ENCODE measurements around the gene LGALS13.

LGALS13 gene

DNA sequence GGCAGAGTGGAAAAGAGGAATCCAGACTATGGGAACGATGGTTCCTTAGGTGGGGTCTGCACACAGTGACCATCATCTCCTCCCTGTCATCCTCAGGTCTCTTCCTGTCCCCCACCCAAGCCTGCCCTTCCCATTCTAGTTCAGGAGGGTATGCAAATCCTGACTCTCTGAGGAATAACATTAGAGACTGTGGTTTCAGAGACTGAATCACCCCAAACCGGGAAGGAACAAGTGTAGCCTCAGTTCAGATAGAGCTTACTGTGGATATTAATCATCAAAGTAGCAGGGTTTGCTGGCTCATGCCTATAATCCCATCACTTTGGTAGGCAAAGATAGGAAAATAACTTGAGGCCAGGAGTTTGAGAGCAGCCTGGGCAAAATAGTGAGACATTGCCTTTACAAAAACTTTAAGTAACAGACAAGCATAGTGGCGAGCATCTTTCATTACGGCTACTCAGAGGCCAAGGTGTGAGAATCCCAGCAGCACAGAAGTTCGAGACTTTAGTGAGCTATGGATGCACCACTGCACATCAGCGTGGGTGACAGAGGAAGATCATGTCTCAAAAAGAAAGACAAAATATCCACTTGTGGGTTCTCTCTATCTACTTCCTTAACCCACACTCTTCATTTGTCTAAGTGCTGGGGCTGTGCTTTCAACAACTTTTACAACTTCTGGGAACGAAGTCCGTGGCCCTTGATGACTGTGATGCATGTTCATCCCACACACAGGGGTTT is 19.3 kb upstream of the LGALS13 start:
- Histone ChIP-seq H3K36me3 (ENCODE audit: control insufficient read depth, insufficient read depth, low read length) (no peaks in the 10 kb centered on the region), H3K4me1 (ENCODE audit: control insufficient read depth, insufficient read depth, low read length) (no peaks in the 10 kb centered on the region), H3K9ac (ENCODE audit: low read length) (no peak overlapping the region), H3K9me3 (ENCODE audit: control insufficient read depth, insufficient read depth, low read depth, low read length) (no peaks in the 10 kb centered on the region), H3K27ac (ENCODE audit: low read depth, low read length) (no peak overlapping the region), H3K27me3 (ENCODE audit: control insufficient read depth, insufficient read depth, low read length) (peaks cover 24% of the 10 kb centered on the region; the same call in 1 of the 2 replicates), H3K4me3 (ENCODE audit: low read depth, low read length) (no peak overlapping the region)

DNA sequence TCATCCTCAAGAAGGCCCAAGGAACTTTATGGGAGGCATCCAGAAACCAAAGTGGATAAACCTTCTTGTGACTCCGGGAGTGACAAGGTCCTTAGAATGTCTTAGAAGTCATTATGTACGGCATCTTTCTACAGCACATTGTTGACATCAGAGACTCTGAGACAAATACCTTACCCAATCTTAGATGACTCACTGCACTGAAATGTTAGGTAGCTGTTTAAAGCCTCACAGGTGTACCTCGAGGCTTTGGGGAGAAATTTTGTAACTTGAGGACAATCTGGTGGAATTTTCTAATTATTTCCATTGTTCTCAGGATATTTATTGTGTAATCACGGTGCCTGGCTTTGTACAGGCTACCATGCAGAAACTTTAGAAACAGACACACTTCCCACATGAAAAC is 14.8 kb upstream of the LGALS13 start:
- Histone ChIP-seq H3K27ac (ENCODE audit: low read depth, low read length) (no peak overlapping the region), H3K27me3 (ENCODE audit: control insufficient read depth, insufficient read depth, low read length) (peaks cover 16% of the 10 kb centered on the region; the same call in 1 of the 2 replicates), H3K9me3 (ENCODE audit: control insufficient read depth, insufficient read depth, low read depth, low read length) (no peaks in the 10 kb centered on the region), H3K36me3 (ENCODE audit: control insufficient read depth, insufficient read depth, low read length) (no peaks in the 10 kb centered on the region), H3K4me1 (ENCODE audit: control insufficient read depth, insufficient read depth, low read length) (no peaks in the 10 kb centered on the region), H3K4me3 (ENCODE audit: low read depth, low read length) (no peak overlapping the region), H3K9ac (ENCODE audit: low read length) (no peak overlapping the region)

DNA sequence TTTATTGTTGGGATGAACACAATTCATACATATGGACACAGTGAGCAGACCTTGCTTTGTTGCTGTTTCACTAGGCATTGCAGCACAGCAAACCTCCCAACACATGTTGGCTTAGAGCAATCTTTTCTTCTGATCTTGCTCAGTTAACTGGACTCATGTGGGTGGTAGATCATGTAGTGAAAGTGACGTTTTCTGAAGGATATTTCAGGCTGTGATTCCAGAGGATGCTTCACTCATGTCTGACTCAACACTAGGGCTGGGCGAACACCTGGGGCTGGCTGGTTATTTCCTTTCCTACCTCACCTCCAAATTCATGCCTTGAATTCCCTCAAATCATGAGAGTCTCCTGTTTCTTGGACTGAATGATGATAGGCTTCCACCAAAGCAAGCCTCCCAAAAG is 14.3 kb upstream of the LGALS13 start:
- Histone ChIP-seq H3K4me3 (ENCODE audit: low read depth, low read length) (no peak overlapping the region), H3K9ac (ENCODE audit: low read length) (no peak overlapping the region), H3K36me3 (ENCODE audit: control insufficient read depth, insufficient read depth, low read length) (no peaks in the 10 kb centered on the region), H3K27ac (ENCODE audit: low read depth, low read length) (no peak overlapping the region), H3K9me3 (ENCODE audit: control insufficient read depth, insufficient read depth, low read depth, low read length) (no peaks in the 10 kb centered on the region), H3K27me3 (ENCODE audit: control insufficient read depth, insufficient read depth, low read length) (peaks cover 12% of the 10 kb centered on the region; the same call in 1 of the 2 replicates), H3K4me1 (ENCODE audit: control insufficient read depth, insufficient read depth, low read length) (no peaks in the 10 kb centered on the region)

DNA sequence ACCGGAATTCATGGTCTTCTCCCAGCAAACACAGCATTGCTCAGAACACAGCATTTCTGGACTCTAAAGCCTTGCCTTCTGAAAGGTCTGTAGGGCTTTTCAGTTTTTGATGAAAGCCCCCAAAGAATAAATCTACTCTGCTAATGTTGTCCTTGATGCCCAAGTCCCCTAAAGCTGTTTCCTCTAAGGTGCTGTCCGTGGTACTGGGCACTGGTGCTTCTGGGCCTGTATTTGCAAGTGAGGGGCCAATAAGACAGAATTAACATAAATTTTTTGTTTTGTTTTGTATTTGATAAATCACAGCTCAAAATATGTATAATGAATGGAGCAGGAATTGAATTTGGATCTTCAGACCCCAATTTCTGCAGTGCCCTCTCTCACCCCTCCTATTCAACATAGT is 12.1 kb upstream of the LGALS13 start:
- Histone ChIP-seq H3K36me3 (ENCODE audit: control insufficient read depth, insufficient read depth, low read length) (no peaks in the 10 kb centered on the region), H3K9ac (ENCODE audit: low read length) (no peak overlapping the region), H3K4me3 (ENCODE audit: low read depth, low read length) (no peak overlapping the region), H3K27me3 (ENCODE audit: control insufficient read depth, insufficient read depth, low read length) (peaks cover 9% of the 10 kb centered on the region; the same call in 1 of the 2 replicates), H3K9me3 (ENCODE audit: control insufficient read depth, insufficient read depth, low read depth, low read length) (no peaks in the 10 kb centered on the region), H3K4me1 (ENCODE audit: control insufficient read depth, insufficient read depth, low read length) (no peaks in the 10 kb centered on the region), H3K27ac (ENCODE audit: low read depth, low read length) (no peak overlapping the region)

DNA sequence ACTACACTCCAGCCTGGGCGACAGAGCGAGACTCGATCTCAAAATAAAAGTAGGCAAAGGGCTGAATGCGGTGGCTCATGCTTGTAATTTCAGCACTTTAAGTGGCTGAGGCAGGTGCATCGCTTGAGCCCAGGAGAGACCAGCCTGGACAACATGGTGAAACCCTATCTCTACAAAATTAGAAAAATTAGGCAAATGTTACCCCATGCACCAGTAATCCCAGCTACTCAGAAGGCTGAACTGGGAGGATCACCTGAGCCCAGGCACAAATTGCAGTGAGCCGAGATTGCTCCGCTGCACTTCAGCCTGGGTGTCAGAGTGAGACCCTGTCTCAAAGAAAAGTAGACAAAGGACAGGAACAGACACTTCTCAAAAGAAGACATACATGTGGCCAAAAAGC is 9.9 kb upstream of the LGALS13 start:
- Histone ChIP-seq H3K27me3 (ENCODE audit: control insufficient read depth, insufficient read depth, low read length) (peaks cover 18% of the 10 kb centered on the region), H3K4me3 (ENCODE audit: low read depth, low read length) (no peak overlapping the region), H3K4me1 (ENCODE audit: control insufficient read depth, insufficient read depth, low read length) (no peaks in the 10 kb centered on the region)

DNA sequence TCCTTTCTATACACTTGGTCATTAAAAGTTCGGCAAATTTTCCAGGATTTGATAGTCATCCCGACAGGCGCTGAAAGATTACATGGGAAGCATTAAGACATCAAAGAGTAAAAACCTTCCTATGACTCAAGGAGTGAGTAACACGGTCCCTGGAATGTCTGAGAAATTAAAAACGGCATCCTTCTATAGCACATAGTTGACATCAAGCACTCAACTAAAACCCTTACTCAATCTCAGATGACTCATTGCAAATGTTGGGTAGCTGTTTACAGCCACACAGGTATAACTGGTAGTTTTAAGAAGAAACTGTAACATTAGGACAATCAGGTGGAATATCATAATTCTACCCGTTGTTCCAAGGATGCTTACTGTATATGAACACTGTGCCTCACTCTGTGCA is 6.4 kb upstream of the LGALS13 start:
- peaks cover 18% of the 10 kb centered on the region for H3K27me3 ChIP-seq (ENCODE audit: control insufficient read depth, insufficient read depth, low read length)
- no peaks in the 10 kb centered on the region for H3K36me3 ChIP-seq (ENCODE audit: control insufficient read depth, insufficient read depth, low read length)

More for the DNA sequence above, 9.9 kb upstream of the LGALS13 start:
- no peak overlapping the region for H3K27ac ChIP-seq (ENCODE audit: low read depth, low read length)
- H3K9me3 ChIP-seq (ENCODE audit: control insufficient read depth, insufficient read depth, low read depth, low read length): no peaks in the 10 kb centered on the region
- H3K9ac ChIP-seq (ENCODE audit: low read length): no peak overlapping the region
- H3K36me3 ChIP-seq (ENCODE audit: control insufficient read depth, insufficient read depth, low read length): no peaks in the 10 kb centered on the region

DNA sequence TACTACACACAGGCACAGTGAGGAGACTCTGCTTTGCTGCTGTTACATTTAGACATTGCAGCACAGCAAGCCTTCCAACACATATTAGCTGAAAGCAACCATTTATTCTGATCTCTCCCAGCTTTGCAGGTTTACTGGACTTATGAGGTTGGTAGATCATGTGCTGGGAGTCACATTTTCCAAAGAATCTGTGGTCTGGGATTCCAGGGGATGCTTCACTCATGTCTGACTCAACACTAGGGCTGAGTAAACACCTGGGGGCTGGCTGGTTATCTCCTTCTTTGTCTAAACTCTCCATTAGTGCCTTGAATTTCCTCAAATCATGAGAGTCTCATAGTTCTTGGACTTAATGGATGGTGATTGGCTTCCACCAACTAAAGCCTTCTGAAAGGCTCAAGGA is 5.4 kb upstream of the LGALS13 start:
- Histone ChIP-seq H3K9ac (ENCODE audit: low read length) (no peak overlapping the region), H3K4me3 (ENCODE audit: low read depth, low read length) (no peak overlapping the region), H3K36me3 (ENCODE audit: control insufficient read depth, insufficient read depth, low read length) (no peaks in the 10 kb centered on the region), H3K27ac (ENCODE audit: low read depth, low read length) (no peak overlapping the region), H3K27me3 (ENCODE audit: control insufficient read depth, insufficient read depth, low read length) (peaks cover 20% of the 10 kb centered on the region), H3K9me3 (ENCODE audit: control insufficient read depth, insufficient read depth, low read depth, low read length) (no peaks in the 10 kb centered on the region), H3K4me1 (ENCODE audit: control insufficient read depth, insufficient read depth, low read length) (no peaks in the 10 kb centered on the region)

More for the DNA sequence above, 6.4 kb upstream of the LGALS13 start:
- H3K9ac ChIP-seq (ENCODE audit: low read length): no peak overlapping the region
- no peak overlapping the region for H3K4me3 ChIP-seq (ENCODE audit: low read depth, low read length)
- no peaks in the 10 kb centered on the region for H3K4me1 ChIP-seq (ENCODE audit: control insufficient read depth, insufficient read depth, low read length)
- H3K9me3 ChIP-seq (ENCODE audit: control insufficient read depth, insufficient read depth, low read depth, low read length): no peaks in the 10 kb centered on the region
- H3K27ac ChIP-seq (ENCODE audit: low read depth, low read length): no peak overlapping the region

DNA sequence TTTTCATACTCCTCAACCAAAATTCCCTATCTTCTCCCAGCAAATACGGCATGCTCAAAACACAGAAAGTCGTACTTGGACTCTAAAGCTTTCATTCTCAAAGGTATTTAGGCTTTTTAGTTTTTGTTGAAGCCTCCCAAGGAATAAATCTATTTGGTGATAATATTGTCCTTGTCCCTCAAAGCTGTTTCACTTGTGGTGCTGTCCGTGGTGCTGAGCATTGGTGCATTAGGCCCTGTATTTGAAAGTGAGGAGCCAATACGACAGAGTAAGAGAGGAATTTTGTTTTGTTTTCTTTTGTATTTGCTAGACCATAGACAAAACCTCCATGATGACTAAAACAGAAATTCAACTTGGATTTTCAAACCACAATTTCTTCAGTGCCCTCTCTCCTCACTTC is 3.2 kb upstream of the LGALS13 start:
- no peak overlapping the region for H3K27ac ChIP-seq (ENCODE audit: low read depth, low read length)
- H3K9me3 ChIP-seq (ENCODE audit: control insufficient read depth, insufficient read depth, low read depth, low read length): no peaks in the 10 kb centered on the region
- H3K4me1 ChIP-seq (ENCODE audit: control insufficient read depth, insufficient read depth, low read length): no peaks in the 10 kb centered on the region
- no peak overlapping the region for H3K4me3 ChIP-seq (ENCODE audit: low read depth, low read length)
- H3K36me3 ChIP-seq (ENCODE audit: control insufficient read depth, insufficient read depth, low read length): no peaks in the 10 kb centered on the region
- no peak overlapping the region for H3K9ac ChIP-seq (ENCODE audit: low read length)
- peaks cover 25% of the 10 kb centered on the region for H3K27me3 ChIP-seq (ENCODE audit: control insufficient read depth, insufficient read depth, low read length)

DNA sequence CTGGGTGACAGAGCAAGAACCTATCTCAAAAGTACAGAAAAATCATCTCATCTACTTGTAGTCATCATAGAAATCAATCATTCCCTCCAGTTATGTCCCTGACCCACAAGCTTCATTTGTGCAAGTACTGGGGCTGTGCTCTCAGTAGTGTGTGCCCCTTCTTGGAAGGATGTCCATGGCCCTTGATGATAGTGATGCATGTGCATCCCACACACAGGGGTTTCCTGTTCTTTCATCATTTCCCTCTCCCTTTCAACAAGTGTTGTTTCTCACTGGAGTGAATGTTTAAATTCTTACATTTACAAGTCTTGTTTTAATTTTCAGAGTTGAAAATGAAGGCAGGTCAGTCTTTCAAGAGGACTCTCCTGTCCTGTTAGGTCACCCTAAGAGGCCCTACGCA is 1.5 kb downstream of the LGALS13 start:
- Histone ChIP-seq H3K27me3 (ENCODE audit: control insufficient read depth, insufficient read depth, low read length) (peaks cover 36% of the 10 kb centered on the region), H3K36me3 (ENCODE audit: control insufficient read depth, insufficient read depth, low read length) (no peaks in the 10 kb centered on the region), H3K27ac (ENCODE audit: low read depth, low read length) (no peak overlapping the region), H3K9ac (ENCODE audit: low read length) (no peak overlapping the region), H3K9me3 (ENCODE audit: control insufficient read depth, insufficient read depth, low read depth, low read length) (no peaks in the 10 kb centered on the region), H3K4me1 (ENCODE audit: control insufficient read depth, insufficient read depth, low read length) (no peaks in the 10 kb centered on the region), H3K4me3 (ENCODE audit: low read depth, low read length) (no peak overlapping the region)

DNA sequence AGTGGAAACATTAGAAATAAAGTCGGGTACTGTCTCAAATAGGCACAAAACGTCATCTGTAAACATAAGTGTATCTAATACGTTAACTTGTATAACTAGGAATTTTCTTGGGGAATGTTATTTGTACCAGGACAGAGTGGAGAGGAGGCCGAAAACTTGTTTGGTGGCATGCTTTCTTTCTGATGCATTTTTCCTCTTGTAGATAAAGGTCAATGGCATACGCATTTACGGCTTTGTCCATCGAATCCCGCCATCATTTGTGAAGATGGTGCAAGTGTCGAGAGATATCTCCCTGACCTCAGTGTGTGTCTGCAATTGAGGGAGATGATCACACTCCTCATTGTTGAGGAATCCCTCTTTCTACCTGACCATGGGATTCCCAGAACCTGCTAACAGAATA is 4.7 kb downstream of the LGALS13 start:
- Histone ChIP-seq H3K27ac (ENCODE audit: low read depth, low read length) (no peak overlapping the region), H3K36me3 (ENCODE audit: control insufficient read depth, insufficient read depth, low read length) (no peaks in the 10 kb centered on the region), H3K9ac (ENCODE audit: low read length) (no peak overlapping the region), H3K9me3 (ENCODE audit: control insufficient read depth, insufficient read depth, low read depth, low read length) (peaks cover 2% of the 10 kb centered on the region; the same call in 1 of the 2 replicates), H3K27me3 (ENCODE audit: control insufficient read depth, insufficient read depth, low read length) (peaks cover 33% of the 10 kb centered on the region), H3K4me1 (ENCODE audit: control insufficient read depth, insufficient read depth, low read length) (no peaks in the 10 kb centered on the region), H3K4me3 (ENCODE audit: low read depth, low read length) (no peak overlapping the region)

DNA sequence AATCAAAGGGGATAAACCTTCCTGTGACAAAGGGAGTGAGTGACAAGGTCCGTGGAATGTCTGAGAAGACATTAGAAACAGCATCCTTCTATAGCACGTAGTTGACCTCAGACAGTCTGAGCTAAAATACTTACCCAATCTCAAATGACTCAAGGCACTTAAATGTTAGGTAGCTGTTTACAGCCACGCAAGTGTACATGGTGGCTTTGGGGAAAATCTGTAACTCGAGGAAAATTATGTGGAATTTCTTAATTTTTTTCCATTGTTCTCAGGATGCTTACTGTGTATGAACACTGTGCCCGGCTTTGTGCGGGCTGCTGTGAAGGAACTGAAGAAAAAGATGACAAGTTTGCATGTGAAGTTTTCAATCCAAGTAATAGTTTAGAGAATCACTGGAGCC is 5.2 kb downstream of the LGALS13 start:
- no peak overlapping the region for H3K9ac ChIP-seq (ENCODE audit: low read length)
- no peaks in the 10 kb centered on the region for H3K36me3 ChIP-seq (ENCODE audit: control insufficient read depth, insufficient read depth, low read length)
- H3K4me1 ChIP-seq (ENCODE audit: control insufficient read depth, insufficient read depth, low read length): no peaks in the 10 kb centered on the region
- peaks cover 7% of the 10 kb centered on the region; the same call in 1 of the 2 replicates for H3K9me3 ChIP-seq (ENCODE audit: control insufficient read depth, insufficient read depth, low read depth, low read length)
- H3K4me3 ChIP-seq (ENCODE audit: low read depth, low read length): no peak overlapping the region
- H3K27ac ChIP-seq (ENCODE audit: low read depth, low read length): no peak overlapping the region
- peaks cover 33% of the 10 kb centered on the region for H3K27me3 ChIP-seq (ENCODE audit: control insufficient read depth, insufficient read depth, low read length)
